ENCODE data around the gene TPCN2. TPM values are rescaled to one million over a fixed set of nuclear protein-coding genes. Genes with fewer than 3 reads are reported as not detected.

The TPCN2 gene
- total RNA-seq, 1 experiment from 2014 or later, result 16.3 TPM

- ChIA-PET CTCF (interaction anchor here (0.6 to 1.9 kb wide), 4 partner anchors 10 to 531 kb away, joined by 3 to 11 read pairs (median 5); no protein-coding TSS in a partner anchor), POLR2A (interaction anchor here (0.6 to 1.0 kb wide), 2 partner anchors 22 to 127 kb away, joined by 3 read pairs; no protein-coding TSS in a partner anchor)
- intact Hi-C loops (cut with micrococcal nuclease), result no loop called here
- peaks cover 11% of the 10 kb centered on the region for H3K9me3 Mint-ChIP-seq (ENCODE audit: unreplicated experiment)
- peaks cover 11% of the 10 kb centered on the region for H3K27me3 Mint-ChIP-seq (ENCODE audit: insufficient read depth, unreplicated experiment)
- no peaks in the 10 kb centered on the region for H3K36me3 Mint-ChIP-seq (ENCODE audit: insufficient read depth, unreplicated experiment)
- DNase-seq (ENCODE audit: unreplicated experiment), result no peak
- no TSS peak for BruUV-seq (replicated peaks)
- H3K4me3 Mint-ChIP-seq (ENCODE audit: unreplicated experiment), result no peak overlapping the region
- TF ChIP-seq CTCF (IDR thresholded peaks at IDR 0.05; ENCODE audit: unreplicated experiment), result no peak
- no peak overlapping the region for H3K27ac Mint-ChIP-seq (ENCODE audit: low read depth, unreplicated experiment)
- no peaks in the 10 kb centered on the region for H3K4me1 Mint-ChIP-seq (ENCODE audit: insufficient read depth, unreplicated experiment)
Measured at GRCh38 chr11:69111624-69112542, 63.2 kb downstream of the TPCN2 start.

GRCh38 chr11:69113226-69113625 is 64.5 kb downstream of the TPCN2 start:
- no peak overlapping the region for H3K4me3 Mint-ChIP-seq (ENCODE audit: unreplicated experiment)
- TF ChIP-seq CTCF (IDR thresholded peaks at IDR 0.05; ENCODE audit: unreplicated experiment), result no peak
- H3K36me3 Mint-ChIP-seq (ENCODE audit: insufficient read depth, unreplicated experiment), result no peaks in the 10 kb centered on the region
- H3K9me3 Mint-ChIP-seq (ENCODE audit: unreplicated experiment), result peaks cover 11% of the 10 kb centered on the region
- ChIA-PET CTCF (interaction anchor here (0.6 to 2.4 kb wide), 5 partner anchors 12 to 557 kb away, joined by 3 to 8 read pairs (median 7); no protein-coding TSS in a partner anchor), POLR2A (no interaction called here)
- no peak overlapping the region for H3K27ac Mint-ChIP-seq (ENCODE audit: low read depth, unreplicated experiment)
- no peak for DNase-seq (ENCODE audit: unreplicated experiment)
- H3K4me1 Mint-ChIP-seq (ENCODE audit: insufficient read depth, unreplicated experiment), result no peaks in the 10 kb centered on the region
- H3K27me3 Mint-ChIP-seq (ENCODE audit: insufficient read depth, unreplicated experiment), result peaks cover 11% of the 10 kb centered on the region
- intact Hi-C loops (cut with micrococcal nuclease), result no loop called here
- no TSS peak for BruUV-seq (replicated peaks)

GRCh38 chr11:69113646-69114340 is 65.1 kb downstream of the TPCN2 start:
- no peaks in the 10 kb centered on the region for H3K36me3 Mint-ChIP-seq (ENCODE audit: insufficient read depth, unreplicated experiment)
- H3K9me3 Mint-ChIP-seq (ENCODE audit: unreplicated experiment), result peaks cover 11% of the 10 kb centered on the region
- peaks cover 11% of the 10 kb centered on the region for H3K27me3 Mint-ChIP-seq (ENCODE audit: insufficient read depth, unreplicated experiment)
- no peak overlapping the region for H3K4me3 Mint-ChIP-seq (ENCODE audit: unreplicated experiment)
- no peaks in the 10 kb centered on the region for H3K4me1 Mint-ChIP-seq (ENCODE audit: insufficient read depth, unreplicated experiment)
- ChIA-PET POLR2A (interaction anchor here (1.0 kb wide), 1 partner anchor 535 kb away, joined by 3 read pairs; no protein-coding TSS in a partner anchor), CTCF (interaction anchor here (0.7 to 2.4 kb wide), 6 partner anchors 13 to 561 kb away, joined by 3 to 8 read pairs (median 4); no protein-coding TSS in a partner anchor)
- intact Hi-C loops (cut with micrococcal nuclease), result no loop called here
- no peak overlapping the region for H3K27ac Mint-ChIP-seq (ENCODE audit: low read depth, unreplicated experiment)
- TF ChIP-seq CTCF (IDR thresholded peaks at IDR 0.05; ENCODE audit: unreplicated experiment), result no peak
- DNase-seq (ENCODE audit: unreplicated experiment), result no peak
- BruUV-seq (replicated peaks), result no TSS peak

- no peaks in the 10 kb centered on the region for H3K4me1 Mint-ChIP-seq (ENCODE audit: insufficient read depth, unreplicated experiment)
- CTCF ChIA-PET, result interaction anchor here (0.7 to 2.4 kb wide), 6 partner anchors 13 to 560 kb away, joined by 3 to 8 read pairs (median 4); no protein-coding TSS in a partner anchor
- peaks cover 11% of the 10 kb centered on the region for H3K27me3 Mint-ChIP-seq (ENCODE audit: insufficient read depth, unreplicated experiment)
- no peak overlapping the region for H3K4me3 Mint-ChIP-seq (ENCODE audit: unreplicated experiment)
- H3K27ac Mint-ChIP-seq (ENCODE audit: low read depth, unreplicated experiment), result no peak overlapping the region
- intact Hi-C loops (cut with micrococcal nuclease), result no loop called here
- POLR2A ChIA-PET, result interaction anchor here (1.0 kb wide), 2 partner anchors 527 to 535 kb away, joined by 3 to 4 read pairs; no protein-coding TSS in a partner anchor
- no peaks in the 10 kb centered on the region for H3K36me3 Mint-ChIP-seq (ENCODE audit: insufficient read depth, unreplicated experiment)
- TF ChIP-seq CTCF (IDR thresholded peaks at IDR 0.05; ENCODE audit: unreplicated experiment), result no peak
- BruUV-seq (replicated peaks), result no TSS peak
- DNase-seq (ENCODE audit: unreplicated experiment), result no peak
- peaks cover 11% of the 10 kb centered on the region for H3K9me3 Mint-ChIP-seq (ENCODE audit: unreplicated experiment)
Measured at GRCh38 chr11:69114362-69114761, 65.6 kb downstream of the TPCN2 start.

All from MCF 10A (cell line).